IPS DF 4.7 (cell line): ENCODE measurements around the gene PDE6A.
"Not testable (repeated sequence)": the region's sequence is repeated elsewhere in the genome, so short reads cannot be mapped to it uniquely, and the experiment has no call there.

ENCODE experiments used
- DNase-seq: peaks from one replicate; pipeline ENCODE4 v3.0.0-alpha.2; 2013; ENCODE audit warnings: low spot score; ENCODE audit errors: extremely low read depth

Gene PDE6A

DNA sequence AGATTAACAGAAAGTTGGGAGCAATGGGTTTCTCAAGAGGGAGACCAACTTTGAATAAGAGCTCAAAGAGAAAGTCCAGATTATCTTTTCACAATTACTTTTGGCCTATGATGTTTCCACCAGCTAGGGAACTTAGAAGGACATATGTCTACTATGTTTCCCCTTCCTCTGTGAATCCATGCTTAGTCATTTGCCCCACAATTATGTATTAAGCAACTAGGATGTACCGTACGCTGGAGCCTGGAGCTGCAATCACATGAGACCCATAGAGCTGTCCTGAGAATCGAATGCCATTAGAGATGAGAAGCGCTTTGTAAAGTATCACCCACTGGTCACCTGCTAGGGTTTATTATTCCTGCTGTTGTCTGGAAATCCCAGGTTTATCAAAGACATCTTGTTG, 78.8 kb downstream of the PDE6A start:
- no peak for DNase-seq

DNA sequence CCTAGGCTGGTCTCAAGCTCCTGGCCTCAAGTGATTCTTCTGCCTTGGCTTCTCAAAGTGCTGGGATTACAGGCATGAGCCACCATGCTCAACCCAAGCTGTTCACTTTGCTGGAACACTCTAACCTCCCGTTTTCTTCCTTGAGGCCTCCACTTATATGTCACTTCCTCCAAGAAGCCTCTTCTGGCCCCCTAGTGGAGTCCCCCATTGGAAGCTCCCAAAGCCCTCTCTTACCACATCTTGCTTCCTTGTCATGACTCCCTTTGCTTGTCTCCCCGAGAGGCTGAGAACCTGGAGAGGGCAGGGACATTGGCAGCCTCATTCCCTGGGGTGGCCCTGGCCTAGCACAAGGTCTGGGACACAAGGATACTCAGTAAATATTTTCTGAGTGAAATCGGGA, 80.8 kb downstream of the PDE6A start:
- no peak for DNase-seq

DNA sequence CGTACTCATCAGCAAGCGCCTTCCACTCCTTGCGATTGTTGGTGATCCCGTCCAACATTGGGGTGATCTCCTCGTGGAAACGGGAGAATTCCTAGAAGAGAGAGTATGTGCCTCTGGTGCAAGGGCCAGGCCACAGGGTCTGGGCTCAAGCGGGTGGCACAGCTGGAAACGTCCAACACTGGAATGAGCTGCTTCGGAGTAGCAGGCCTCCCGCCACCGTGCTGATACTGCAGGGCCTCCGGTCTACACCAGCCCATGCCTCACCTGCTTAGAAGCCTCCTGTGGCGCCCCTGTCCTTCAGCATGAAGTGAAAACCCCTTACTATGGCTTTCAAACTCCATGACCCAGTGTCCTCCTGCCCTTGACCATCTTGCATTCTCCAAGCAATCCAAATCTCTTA, 81.4 kb downstream of the PDE6A start:
- no peak for DNase-seq

DNA sequence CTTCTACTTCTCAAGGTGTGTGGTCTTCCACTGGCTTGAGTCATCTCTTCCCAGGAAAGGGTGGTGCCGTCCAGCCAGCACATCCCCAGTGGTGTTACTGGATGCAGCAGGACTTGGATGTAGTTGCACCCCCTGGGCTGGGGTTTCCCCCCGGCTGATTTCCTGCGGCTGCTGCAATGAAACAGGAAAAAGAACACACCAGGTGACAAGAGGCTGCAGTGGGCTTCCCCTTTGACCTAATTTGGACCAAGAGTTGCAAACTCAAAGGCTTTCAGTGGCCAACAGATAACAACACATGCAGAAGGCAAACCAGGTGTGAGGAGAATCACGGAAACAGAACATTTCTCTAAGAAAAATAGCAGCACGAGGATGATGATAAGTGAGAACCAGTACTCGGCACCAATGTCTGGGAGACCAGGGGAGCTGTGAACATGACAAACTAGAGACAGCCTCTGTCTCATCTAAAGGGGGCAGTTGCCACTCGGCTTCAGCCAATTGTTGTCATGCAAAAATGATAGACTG, 83.7 kb downstream of the PDE6A start:
- no peak for DNase-seq

DNA sequence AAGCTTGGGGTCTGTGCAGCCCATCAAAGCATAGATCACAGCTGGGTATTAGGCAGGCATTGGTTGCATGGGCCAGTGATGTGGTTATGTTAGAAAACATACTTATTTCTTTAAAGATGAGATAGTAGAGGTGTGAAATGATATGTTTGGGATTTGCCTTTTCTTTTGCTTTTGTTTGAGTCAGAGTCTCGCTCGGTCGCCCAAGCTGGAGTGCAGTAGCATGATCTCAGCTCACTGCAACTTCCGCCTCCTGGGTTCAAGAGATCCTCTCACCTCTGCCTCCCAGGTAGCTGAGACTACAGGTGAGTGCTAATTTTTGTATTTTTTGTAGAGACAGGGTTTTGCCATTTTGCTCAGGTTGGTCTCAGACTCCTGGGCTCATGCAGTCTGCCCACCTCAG, 84.8 kb downstream of the PDE6A start:
- no peak for DNase-seq

DNA sequence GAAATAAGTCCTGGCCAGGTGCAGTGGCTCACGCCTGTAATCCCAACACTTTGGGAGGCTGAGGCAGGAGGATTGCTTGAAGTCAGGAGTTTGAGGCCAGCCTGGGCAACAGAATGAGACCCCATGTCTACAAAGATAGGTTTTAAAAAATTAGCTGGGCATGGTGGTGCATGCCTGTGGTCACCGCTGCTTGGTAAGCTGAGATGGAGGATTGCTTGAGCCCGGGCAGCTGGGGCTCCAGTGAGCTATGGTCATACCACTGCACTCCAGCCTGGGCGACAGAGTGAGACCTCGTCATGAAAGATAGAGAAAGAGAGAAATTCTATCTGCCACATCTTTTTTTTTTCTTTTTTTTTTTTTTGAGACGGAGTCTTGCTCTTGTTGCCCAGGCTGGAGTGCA, 86.1 kb downstream of the PDE6A start:
- not testable (repeated sequence) for DNase-seq

DNA sequence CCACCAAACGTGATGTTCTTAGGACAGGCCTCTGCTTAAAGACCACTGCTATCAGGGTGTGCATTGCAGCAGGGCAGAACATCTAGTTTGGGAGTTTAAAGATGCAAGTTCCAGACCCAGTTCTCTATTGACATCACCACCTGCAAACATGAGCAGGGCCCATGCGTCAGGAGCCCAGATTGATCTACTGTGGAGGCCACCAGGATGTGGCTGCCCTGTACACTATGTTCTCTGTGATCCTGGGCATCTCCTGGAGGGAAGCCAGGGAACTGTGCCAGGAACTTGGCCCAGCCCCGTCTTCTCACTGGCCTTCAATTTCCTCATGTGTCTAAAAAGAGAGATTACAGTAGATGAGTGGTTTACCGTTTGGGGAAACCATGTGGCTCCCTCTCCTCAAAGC, 87.1 kb downstream of the PDE6A start:
- no peak for DNase-seq

DNA sequence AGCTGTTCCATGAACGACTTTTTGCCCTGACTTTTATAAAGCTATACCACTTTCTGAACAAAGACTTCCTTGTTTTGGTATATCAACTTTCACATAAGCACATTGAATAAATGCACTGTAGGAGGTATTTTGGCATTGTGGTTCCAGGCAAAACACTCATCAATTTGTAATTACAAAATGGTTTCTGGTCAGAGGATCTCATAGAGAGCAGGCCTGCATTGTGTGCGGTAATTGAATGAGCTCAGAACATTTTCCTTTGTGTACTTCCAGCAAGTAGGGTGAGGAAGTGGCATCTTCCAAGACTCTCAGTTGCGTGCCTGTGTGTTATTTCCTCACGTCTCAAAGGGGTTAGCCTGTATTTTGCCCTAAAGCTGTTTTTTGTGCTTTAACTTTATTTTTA, 89.2 kb downstream of the PDE6A start:
- no peak for DNase-seq

DNA sequence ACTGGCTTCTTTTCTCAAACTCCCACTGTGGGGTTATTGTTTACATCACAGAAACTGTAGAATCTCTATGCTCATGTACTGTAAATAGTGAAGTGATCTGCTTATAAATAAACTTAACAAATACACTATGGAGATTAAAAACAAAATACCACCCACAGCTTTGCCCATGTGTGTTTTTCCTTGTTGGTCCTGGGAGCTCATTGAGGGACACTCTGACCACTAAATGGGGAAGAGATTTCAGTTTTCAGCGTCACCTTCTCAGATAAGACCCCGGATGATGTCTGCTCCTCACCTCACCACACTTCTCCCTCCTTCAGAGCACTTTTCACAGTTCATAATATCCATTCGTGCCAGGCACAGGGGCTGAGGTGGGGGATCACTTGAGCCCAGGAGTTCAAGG, 89.7 kb downstream of the PDE6A start:
- DNase-seq, result no peak

DNA sequence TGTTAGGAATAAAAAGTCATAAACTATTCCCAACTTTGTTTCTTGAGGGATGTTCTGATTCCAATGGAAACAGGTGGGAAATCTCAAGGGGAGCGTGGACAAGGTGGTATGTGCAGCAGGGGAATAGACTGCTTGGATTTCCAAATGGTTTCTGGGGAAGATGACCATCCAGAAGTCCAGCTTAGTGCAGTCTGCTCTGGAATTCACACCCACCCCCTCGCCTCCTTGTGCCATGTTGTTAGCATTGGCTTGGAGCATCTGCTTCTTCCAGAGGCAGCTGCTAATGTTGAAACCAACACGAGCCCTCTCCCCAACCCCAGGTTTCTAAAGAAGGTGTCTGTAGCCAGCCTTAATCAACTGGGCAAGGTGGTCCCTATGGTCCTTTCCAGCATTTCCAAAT, 90.9 kb downstream of the PDE6A start:
- no peak for DNase-seq

DNA sequence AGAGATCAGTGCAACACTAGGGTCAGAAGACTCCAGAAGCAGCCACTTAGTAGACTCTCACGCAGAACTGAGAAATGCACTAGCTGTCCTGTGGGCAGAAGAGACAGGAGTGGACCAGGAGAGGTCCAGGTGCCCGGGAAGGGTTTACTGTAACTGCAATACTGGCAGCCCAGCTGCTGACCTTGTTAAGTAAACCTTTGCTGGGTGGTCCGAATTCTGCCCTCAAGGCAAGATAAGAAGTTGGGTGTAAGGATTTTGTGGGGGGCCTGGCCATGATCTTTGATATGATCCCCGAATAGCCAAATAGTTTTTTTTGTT, 91.3 kb downstream of the PDE6A start:
- no peak for DNase-seq

DNA sequence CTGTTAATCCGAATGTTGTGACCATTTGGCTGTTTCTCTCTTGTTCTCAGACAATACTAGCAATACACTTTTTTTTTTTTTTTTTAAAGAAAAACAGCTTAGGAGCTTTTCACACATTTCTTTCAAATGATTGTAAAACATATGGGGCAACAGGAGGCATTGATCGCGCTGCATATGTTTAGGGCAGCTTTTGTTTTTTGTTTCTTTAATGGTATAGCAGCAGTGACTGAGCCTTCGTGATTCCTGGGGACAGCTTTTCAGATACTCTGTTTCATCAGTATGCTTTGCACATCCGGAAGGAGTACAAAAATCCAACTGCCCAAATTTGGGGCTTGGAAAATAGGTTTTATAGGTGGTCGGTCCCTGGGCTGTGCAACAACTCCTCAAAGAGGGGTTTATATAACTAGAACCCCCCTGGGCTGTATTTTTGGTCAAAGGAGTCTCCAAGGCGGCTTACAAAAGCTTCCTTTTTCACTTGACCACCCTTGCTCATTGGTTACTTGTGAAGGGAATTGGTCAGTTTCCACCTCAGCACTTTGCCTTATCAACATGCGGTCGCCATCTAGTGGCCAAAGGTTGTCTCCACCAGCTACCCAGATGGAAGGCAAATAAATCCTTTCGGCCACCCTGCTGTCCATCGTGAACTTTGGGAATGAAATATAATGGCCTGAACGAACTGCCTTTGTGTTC, 91.8 kb downstream of the PDE6A start:
- DNase-seq, result no peak

DNA sequence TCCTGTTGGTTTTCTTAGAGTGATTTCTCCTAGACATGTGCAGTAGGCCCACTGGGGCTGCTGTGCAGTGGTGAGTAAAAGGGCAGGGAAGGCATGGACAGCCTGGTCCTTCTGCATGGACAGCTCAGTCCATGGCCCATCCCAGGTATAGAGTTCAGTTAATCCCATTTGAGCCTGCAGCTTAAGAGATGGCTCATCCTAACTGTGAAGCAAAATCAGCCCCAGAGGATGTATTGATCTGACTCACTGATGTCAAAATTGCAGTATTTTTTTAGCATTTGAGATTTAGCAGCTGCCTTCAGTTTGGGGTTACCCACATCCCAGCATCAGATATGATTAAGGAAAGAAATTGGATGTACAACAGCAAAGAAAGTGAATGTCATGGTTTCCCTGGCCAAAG, 93.4 kb downstream of the PDE6A start:
- DNase-seq, result no peak

DNA sequence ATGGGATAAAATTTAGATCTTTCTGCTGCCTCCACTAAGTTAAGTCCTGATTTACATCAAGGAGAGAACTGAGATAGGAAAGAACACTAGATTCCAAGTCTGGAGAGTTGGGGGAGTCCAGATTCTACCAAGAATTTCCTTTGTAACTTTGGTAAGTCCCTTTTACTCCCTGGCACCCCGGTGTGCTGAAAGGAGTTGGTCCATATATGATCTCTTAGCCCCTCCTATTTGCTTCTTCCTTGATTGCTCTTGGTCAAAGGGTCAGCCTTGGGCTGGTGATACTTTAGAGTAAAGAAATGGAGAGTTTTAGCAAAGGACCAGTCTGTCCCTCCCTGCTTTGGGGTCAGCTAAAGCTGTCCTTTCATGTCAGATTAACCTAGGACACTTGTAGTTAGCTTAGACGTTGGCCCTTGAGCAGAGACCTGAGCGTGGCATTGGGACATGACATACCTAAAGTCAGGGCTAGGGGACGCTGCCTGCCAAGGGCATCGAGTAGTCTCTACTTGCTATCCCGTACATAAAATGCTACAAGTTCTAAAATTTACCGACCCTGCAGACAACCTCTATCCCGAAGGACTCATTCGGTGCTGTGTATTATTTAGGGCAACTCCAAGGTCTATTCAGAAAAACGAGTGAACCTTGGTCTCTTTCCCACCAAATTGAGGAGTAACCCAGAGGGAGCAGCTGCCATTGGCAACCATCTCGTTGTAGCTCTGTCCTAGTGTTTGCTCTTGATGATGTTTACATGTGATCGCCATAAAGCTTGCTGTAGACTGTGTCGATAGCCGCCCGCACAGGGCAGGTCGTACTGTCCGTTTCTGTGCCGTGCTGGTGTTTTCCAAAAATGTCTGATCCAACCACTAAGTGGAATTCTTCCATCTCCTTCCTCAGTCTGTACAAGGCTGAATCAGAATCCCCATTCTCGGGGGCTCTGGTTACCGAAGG, 94.4 kb downstream of the PDE6A start:
- no peak for DNase-seq

DNA sequence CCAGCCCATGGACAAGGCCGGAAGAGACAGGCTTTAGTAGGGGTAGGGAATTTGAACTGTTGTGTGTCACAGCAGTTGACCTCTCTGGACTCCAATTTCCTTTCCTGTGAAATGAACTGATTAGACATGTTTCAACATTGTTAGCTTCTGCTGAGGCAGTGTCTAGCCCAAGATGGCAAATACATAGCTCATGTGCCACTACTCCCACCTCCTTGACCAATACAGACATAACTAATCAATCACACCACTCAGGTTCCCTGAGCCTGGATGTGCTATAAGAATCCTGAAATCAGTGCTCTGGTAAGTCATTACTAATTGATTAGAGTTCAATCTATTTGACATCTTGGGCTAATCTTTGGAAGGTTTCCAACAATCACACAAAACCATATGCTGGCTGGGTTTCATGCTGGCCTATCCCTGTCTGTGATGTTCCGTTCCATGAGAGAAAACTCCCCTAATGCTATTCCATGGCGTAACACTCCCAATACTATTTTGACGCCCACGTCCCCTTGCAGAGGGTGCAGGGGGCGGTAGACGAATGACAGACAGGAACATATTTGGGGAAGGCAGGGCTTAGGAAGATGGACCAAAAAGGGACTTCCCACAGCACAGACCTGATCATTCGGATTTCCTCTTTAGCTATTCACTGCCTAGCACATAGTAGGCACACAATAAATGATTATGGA, 95.2 kb downstream of the PDE6A start:
- no peak for DNase-seq

DNA sequence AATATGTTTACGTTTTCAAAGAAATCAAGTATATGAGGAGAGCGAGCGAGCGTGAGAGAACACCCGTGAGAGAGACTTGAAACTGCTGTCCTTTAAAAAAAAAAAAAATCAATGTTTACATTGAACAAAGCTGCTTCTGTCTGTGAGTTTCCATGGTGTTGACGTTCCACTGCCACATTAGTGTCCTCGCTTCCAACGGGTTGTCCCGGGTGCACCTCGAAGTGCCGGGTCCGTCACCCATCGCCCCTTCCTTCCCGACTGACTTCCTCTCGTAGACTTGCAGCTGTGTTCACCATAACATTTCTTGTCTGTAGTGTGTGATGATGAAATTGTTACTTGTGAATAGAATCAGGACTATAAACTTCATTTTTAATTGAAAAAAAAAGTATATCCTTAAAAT, 97.0 kb downstream of the PDE6A start:
- DNase-seq, result no peak

DNA sequence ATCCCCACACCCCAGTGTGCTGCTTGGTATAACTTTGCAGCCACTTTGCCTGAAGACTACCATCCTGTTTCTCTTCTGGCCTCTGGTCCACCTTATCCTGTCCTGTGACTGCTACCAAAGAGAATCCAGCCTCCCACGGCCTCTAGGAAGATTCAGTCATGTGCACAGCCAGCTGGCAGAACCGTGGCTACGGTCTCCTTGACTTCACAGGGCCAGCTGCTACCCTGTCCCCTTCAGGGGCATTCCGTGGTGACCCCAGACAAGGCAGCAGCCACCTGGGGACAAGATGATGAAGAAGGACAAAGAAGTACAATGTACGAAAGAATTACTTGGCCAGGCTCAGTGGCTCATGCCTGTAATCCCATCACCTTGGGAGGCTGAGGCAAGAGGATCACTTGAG, 98.6 kb downstream of the PDE6A start:
- no peak for DNase-seq

DNA sequence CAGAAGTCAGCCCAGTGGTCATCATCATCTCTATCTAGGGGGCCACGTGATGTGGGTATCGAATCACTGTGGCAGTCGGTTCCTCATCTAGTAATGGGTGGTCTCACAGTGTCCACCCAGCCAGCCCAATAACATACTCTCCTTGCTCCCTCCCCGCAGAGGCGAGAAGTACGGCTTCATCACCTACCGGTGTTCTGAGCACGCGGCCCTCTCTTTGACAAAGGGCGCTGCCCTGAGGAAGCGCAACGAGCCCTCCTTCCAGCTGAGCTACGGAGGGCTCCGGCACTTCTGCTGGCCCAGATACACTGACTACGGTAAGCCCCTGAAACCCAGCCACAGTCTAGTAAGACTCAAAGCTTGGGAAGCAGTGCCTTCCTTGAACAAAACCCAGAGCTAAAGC, 99.0 kb downstream of the PDE6A start:
- no peak for DNase-seq

DNA sequence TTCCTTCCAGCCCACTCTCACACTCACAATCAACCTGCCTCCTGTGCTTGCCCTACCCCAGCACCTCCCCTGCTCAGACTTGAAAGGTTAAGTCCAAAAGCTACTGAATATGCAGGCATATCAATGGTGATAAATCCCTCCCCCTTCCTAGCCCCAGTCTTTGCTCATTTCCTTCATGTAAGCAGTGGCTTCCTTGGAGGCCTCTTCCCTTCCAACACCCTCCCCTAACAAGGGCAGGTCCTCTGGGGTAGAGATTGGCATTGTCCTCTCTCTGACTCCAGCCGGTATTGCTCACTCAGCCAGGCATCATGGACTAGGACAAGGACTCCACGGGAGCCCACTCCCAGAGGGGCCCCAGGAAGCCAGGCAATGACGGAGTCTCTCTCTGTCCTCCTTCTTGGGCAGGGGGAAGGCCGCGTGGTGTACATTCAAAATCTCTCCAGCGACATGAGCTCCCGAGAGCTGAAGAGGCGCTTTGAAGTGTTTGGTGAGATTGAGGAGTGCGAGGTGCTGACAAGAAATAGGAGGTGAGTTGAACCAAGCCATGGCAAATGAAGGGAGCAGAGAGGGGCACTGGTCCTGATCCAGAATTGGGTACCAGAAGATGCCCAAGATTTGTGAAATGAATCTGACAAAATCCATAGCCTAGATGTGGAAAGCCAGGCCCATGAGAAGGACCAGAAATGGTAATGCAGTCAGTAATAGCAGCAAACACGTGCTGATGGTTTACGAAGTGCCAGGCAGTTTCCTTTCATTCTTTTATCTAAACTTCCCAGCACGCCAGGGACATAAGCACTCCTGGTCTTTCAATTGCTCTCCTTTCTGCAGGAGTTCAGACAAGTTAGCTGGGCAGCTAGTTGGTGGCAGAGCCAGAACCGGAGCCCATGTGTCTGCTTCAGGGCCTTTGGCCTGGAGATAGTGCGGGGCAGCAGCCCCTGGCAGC, 102.5 kb downstream of the PDE6A start:
- DNase-seq, result no peak

DNA sequence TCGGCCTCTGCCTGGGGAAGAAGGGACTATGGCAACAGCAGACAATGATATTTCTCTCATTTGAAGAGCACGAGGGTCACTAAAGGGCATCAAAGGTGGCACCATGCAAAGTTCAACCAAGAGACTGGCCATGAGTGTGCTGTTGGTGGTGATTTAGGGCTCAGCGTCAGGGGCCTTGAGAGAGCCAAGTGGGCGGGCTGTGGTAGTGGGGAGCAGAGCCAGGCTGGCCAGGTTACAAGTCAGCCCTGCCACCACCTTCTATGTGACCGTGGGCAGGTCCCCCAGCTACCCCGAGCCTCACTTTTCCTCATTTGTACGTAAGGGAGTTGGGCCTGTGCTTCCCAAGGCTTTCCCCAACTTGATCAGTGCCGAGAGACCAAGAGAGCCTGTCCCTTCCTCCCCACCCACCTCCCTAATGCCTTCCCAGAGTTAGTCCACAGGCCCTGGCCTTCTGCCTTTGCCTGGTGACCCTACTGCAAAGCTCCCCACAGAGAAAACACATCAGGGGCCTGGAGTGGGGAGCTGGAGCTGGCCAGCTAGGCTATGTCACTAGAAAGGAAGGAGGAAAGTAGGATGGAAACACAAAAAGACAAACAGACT, 104.3 kb downstream of the PDE6A start:
- DNase-seq, result no peak

DNA sequence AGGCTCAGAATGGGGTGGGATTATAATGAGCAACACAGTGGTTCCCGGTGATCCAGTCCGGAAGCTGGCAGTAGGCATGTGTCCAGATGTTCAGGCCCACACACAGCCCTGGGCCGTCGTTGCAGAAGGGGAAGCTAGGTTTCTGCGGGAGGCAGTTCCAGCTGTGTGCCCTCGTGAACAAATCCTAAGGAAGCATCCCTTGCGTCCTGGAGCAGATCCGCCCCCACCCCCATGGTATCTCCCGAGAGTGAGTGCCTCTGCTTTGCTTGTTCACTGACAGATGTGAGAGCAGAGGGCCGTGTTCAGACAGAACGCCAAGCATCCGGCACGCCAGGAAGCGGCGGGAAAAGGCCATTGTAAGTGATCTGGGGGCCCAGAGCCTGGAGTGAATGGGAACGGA, 104.8 kb downstream of the PDE6A start:
- no peak for DNase-seq
